HG02763 (cell line): Measurements from ENCODE around the gene ALKBH1.

Experiments used
- ATAC-seq: cut with Tn5 transposase; IDR thresholded peaks from one replicate; pipeline ENCODE4 v1.9.1; 2021; ENCODE audit warnings: mild to moderate bottlenecking, moderate library complexity; ENCODE audit not compliant: unreplicated experiment

The ALKBH1 gene

DNA sequence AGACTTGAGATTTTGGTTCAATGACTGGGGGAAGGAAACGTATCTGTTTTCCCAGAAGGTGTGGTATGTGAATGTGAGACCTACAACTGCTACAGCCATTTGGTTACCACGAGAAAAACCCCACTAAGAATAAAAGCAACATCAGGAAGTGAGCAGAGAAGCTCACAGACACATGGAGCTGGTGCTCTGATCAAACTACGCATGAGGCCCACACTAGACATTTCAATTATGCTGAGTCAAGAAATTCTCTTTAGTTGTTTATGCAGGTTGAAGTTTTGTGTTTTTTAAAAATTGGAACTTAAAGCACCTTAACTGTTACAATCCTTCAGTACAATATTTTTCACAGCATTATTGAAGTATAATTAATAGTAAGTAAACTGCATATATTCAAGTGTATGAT is 82.5 kb downstream of the ALKBH1 start:
- ATAC-seq, result no peak

DNA sequence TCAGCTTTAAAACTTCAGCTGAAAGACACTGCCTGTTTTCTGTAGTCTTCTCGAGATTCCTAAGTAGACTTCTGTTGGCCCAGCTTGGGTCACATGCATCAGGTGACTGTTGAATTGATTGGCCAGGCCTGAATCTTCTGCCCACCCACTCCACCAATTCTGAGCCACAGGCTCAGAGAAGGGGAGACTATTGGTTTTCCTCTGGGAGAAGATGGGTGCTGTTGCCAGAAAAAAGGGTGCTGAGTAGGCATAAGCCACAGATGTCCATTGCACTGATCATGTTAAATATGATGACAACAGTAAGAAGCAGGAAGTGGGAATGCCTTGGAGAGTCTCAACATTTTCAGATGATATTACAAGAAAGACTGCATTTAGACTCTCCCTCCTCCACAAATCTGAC is 84.6 kb downstream of the ALKBH1 start:
- ATAC-seq, result no peak
